ENCODE results near the gene TLN1.
A peak's percentile ranks its signal among the peaks of the same experiment; 100 is the strongest.

The TLN1 gene

GRCh38 chr9:35679766-35680330, 52.1 kb downstream of the TLN1 start:
- H3K4me3 ChIP-seq (replicated peaks; ENCODE audit: low read depth, low read length), result no peak overlapping the region
- DNase-seq (ENCODE audit: low read depth), result no peak
- no peak for TF ChIP-seq CTCF (IDR thresholded peaks at IDR 0.05; ENCODE audit: low read length, missing control alignments)

- DNase-seq (ENCODE audit: low read depth), result no peak
- no peak overlapping the region for H3K4me3 ChIP-seq (replicated peaks; ENCODE audit: low read depth, low read length)
Measured at GRCh38 chr9:35679091-35679490, 52.9 kb downstream of the TLN1 start.

GRCh38 chr9:35675732-35676392, 56.1 kb downstream of the TLN1 start:
- DNase-seq (ENCODE audit: low read depth), result no peak
- H3K4me3 ChIP-seq (replicated peaks; ENCODE audit: low read depth, low read length), result peak overlapping the region; percentile 54
- no peak for TF ChIP-seq CTCF (IDR thresholded peaks at IDR 0.05; ENCODE audit: low read length, missing control alignments)

More at GRCh38 chr9:35679091-35679490, 52.9 kb downstream of the TLN1 start:
- no peak for TF ChIP-seq CTCF (IDR thresholded peaks at IDR 0.05; ENCODE audit: low read length, missing control alignments)

- H3K4me3 ChIP-seq (replicated peaks; ENCODE audit: low read depth, low read length), result peak overlapping the region; percentile 54
Measured at GRCh38 chr9:35675204-35675603, 56.8 kb downstream of the TLN1 start.

GRCh38 chr9:35674025-35674361, 58.0 kb downstream of the TLN1 start:
- no peak for TF ChIP-seq CTCF (IDR thresholded peaks at IDR 0.05; ENCODE audit: low read length, missing control alignments)

More at GRCh38 chr9:35675204-35675603, 56.8 kb downstream of the TLN1 start:
- DNase-seq (ENCODE audit: low read depth), result no peak
- no peak for TF ChIP-seq CTCF (IDR thresholded peaks at IDR 0.05; ENCODE audit: low read length, missing control alignments)

GRCh38 chr9:35673132-35674024, 58.6 kb downstream of the TLN1 start, which contains the start of gene CA9:
Gene CA9 (plus strand): TSS chr9:35673928. CDS start chr9:35673960, 32 bp downstream.
- no peak for DNase-seq (ENCODE audit: low read depth)
- TF ChIP-seq CTCF (IDR thresholded peaks at IDR 0.05; ENCODE audit: low read length, missing control alignments), result no peak
- no peak within 1 kb of the TSS for H3K4me3 ChIP-seq (replicated peaks; ENCODE audit: low read depth, low read length)

More at GRCh38 chr9:35674025-35674361, 58.0 kb downstream of the TLN1 start:
- DNase-seq (ENCODE audit: low read depth), result no peak
- H3K4me3 ChIP-seq (replicated peaks; ENCODE audit: low read depth, low read length), result no peak overlapping the region

Data from fibroblast of pulmonary artery (primary cell).